DMS79 treated with DMSO at 0.1 percent for 48 hours (cell line): ENCODE data around the gene AFG1L.
"Not testable (repeated sequence)": the region's sequence is repeated elsewhere in the genome, so short reads cannot be mapped to it uniquely, and the experiment has no call there.

Source experiments
- DNase-seq: peaks from one replicate; lab custom pipeline; 2025; lab: John Stamatoyannopoulos, UW

Gene AFG1L

DNA sequence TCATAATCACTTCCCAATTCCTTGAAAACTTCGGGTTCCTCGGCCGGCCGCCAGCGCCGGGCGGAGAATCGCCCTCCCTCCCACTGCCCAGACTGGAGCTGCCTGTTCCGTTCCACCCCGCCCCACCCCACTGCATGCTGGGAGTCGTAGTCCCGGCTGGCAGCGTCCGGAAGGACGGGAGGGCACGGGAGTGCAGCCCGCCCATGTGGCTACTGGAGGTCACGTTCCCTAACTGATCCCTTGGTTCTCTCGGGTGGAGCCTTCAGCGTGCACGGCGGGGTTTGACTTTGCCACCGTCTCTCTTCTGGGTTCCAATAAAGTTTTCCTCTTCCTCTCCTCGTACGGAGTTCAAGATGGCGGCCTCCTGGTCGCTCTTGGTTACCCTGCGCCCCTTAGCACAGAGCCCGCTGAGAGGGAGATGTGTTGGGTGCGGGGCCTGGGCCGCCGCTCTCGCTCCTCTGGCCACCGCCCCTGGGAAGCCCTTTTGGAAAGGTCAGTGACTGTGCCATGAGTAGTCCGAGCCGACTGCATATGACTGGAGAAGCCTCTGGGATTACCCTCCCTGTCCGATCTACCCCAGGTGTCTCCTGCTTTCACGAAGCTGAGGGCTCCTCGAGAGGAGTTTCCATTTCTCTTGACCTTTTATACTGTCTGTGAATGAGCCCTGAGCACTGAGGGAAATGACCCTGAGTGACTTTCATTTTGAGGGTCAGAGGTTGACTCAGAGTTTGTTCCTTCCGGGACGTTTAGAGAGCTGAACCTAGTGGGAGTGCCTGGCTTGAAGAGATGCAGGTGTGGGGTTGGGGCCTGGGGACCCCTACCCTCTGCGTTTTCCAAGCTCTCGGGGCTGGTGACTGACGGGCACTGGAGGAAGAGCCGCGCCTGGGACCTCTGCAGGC is at the start of gene AFG1L:
TSS of gene AFG1L (plus strand) at position 328 of the 899 bp plus-strand sequence. CDS start at position 354, 26 bp downstream.
- DNase-seq = peak; percentile 95

DNA sequence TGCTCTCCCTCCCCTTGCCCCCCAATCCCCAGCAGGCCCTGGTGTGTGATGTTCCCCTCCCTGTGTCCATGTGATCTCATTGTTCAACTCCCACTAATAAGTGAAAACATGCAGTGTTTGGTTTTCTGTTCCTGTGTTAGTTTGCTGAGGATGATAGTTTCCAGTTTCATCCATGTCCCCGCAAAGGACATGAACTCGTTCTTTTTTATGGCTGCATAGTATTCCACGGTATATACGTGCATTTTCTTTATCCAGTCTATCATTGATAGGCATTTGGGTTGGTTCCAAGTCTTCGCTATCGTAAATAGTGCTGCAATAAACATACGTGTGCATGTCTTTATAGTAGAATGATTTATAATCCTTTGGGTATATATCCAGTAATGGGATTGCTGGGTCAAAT is 49.8 kb upstream of the AFG1L start:
- DNase-seq = not testable (repeated sequence)

DNA sequence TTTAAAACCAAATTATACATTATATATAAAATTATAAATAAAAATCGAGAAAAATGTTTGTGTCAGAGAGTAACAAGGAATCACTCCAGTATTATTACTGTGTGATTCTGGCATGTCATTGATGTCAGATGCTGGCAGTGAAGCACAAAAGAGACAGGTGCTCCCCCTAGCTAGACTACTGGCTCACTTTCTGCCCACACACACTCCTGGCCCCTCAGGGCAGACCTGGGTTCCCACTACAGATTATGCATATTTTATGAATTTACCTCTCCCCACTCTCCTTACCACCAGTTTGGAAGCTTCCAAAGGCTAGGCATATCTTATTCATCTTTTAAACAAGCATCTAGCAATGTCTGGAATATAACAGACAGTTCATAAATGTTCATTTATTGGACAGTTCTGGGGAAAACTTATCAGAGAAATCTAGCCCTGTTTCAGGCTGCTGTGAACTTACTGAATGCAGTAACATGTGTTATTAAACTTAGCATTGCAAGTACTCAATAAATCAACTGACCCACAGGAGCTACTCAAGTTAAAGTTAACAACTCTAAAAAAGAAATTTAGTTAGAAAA is 46.8 kb upstream of the AFG1L start:
- no peak for DNase-seq

DNA sequence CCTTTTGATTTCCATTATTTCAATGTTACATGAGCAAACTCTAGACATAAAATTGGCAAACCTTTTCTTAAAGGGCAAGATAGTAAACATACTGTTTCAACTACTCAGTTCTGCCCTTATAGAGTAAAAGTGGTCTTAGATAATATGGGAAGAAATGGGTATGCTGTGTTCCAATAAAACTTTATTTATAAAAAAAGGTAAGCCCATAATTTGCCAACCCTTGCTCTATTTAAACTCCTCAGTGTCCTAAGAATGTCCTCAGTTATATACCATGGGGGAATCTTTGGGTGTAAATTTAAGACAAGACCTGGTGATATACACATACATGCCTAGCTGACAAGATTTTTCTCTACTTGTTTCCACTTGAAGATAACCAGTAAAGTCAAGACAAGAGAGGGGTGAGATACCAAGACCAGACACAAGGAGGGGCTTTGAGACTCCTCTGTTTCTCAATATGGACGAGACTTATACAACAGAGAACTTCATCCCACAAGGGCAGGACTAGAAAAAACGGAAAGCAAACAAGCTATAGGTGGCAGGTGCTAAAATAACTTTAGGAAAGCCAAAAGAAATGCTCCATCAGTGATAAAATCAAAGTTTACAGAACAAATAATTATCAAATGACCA is 44.5 kb upstream of the AFG1L start:
- no peak for DNase-seq

DNA sequence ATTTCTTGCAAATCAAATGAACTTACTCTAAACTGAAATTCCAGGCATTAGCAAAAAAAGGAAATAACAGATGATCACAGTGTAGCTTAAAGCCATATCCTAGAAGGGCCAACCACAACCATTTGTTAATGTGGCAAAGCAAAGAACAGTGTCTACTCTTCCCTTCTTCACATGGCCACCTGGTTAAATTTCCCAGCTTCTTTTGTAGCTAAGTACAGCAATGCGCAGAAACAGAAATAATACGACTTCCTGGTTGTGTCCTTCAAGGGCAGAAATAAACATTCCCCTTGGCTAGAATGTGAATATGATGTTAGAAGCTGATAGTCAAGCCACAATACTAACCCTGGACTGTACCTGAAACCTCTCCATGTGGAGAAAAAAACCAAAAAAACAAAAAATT is 43.6 kb upstream of the AFG1L start:
- DNase-seq = no peak

DNA sequence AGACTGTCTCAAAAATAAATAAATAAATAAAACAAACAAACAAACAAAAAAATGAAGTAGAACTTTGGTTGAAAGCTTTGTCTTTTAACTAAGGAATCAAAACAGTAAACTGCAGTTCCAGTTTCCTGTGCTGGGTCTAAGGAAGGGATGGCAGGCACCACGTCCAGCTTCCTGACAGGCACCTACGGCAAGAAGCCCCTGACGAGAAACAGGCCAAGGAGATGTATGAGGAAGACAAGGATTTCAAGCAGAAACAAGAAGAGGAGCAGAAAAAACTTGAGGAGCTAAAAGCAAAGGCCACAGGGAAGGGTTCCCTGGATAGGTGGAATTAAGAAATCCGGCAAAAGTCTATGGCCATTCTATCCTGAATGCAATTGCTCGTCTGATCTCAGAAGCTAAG is 42.8 kb upstream of the AFG1L start:
- DNase-seq = no peak

DNA sequence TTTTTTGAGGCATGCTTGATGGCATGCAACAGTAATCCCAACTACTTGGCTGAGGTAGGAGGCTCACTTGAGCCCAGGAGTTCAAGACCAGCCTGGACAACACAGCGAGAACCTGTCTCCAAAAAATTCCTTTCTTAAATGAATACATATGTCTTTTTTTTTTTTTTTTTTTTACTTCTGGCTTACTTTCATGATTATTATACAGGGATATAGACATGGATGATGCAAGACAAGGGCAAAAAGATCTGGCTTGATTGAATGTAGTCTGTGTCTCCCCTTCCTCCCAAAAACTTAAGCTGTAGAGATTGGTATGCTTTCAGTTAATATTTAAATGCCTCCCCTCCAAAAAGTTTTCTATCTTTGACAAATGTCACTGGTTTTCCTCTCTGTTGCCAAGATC is 41.6 kb upstream of the AFG1L start:
- no peak for DNase-seq

DNA sequence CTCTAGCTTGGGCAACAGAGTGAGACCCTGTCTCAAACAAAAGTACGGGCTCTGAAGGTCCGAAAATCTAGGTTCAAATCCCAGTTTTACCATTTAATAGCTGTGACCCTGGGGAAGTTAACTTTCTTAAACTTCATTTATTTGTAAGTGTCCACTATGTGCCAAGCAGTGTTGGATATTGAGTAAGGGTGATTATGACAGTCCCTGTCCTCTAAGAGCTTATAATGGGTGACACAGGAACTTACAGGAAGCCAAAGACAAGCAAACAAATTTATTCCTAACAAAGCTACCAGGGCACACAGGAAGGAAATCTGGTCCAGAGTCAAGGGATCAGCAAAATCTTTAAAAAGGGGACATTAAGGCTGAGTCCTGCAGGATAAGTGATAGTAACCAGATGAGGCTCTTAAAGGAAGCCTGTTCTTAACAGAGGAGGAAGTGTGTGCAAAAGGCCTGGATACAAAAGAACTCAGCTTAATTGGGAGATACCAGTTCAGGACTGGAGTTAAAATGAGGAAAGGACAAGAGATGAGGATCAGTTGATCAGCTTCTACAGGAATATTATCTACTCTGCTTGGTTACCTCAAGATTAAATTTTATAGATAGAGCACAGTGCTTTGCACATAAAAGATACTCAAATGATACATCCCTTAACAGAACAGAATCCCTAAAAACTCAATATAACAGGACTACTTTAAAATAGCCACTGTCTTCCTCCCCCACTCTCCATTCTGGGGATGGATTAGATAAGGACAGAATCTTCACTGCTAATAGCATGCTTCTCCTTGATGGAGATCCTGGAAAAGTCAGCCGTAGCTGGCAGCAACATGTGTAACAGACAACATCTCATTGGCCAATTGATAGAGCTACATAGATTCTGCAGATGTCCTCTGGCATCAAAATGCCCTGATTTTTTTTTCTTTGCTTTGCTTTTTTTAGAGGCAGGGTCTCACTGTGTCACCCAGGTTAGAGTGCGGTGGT is 40.1 kb upstream of the AFG1L start:
- no peak for DNase-seq

DNA sequence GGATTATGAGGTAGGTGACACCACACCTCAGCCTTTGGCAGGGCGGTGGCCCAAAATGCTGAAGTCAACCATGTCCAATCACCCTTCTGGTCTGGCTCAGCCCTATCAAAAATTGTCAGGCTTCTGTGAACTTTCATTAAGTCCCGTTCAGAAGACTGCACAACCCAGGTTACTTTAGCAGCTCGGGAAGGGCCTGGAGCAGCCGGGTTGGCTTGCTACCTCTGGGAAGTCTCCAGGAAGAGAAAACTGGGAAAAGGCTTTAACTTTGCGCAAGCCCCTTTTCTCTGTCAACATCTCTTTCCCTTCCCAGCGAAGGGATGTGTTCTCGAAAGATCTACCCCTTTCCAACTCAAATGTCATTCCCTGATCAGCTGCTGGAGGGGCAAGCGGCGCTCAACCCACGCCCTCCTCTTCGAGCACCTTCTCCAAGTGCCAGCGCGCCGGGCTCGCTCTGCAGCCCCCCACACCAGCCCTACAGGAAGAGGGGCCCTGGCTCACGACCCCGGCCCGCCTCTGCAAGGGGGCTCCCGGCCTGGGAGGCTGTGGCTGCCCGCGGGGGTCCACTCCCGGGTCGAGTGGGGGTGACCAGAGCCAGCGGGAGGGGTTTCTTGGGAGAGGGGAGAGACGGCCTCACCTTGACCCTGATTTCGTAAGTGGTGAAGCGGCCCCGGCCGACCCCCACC is 34.6 kb upstream of the AFG1L start:
- peak; percentile 46 for DNase-seq

DNA sequence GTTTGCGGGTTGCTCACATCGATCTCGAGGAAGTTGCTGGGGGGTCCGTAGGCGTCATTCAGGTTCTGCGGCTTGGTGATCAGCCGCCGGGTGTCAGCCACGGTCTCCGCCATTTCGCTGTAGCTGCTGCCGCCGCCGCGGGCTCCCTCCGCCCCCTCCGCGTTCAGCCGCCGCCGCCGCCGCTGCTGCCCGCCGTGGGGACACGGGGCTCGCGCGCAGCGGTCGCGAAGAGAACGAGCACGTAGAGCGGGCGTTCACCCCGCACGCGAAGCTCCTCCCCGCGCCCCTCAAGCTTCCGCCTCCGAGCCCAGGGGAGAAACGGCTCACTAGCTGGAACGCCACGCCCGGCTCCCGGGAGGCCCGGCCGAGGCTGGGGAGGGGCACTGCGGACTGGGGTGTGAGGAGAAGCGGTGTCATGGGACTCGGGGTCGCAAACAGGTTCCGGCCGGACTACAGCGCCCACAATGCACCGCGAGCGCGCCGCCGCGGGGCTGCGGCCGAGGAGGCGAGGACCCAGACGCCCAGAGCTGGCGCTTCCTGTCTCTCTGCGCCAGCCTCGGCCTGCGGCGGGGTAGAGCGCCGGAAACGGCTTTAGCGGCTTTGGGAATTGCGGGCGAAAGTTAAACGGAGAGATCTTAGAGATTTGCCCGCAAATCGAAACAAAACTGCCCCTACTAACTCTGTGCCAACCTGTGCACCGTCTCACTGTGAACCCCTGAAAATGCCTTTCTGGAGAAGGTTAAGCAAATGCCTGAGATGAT is 33.9 kb upstream of the AFG1L start, which contains the start of gene SNX3:
TSS of gene SNX3 (minus strand) at position 232 of the 761 bp plus-strand sequence. CDS start at position 113, 119 bp downstream.
- DNase-seq = peak; percentile 89

DNA sequence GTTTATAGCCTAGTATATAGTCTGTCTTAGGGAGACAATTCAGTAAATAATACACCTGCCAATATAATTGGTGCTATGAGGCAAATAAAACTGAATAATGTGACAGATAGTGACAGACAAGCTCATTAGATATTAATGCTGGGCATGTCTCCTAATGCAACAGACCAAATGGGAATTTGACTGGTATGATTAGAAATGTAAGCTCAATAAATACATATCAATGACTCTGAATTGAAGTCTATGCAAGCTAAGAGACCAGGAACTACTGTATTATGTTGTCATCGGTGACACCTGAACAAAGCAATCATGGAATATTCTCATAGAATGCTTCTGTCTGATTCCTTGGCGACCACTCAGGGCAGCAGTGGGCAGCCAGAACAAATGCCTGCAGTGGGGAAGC is 31.5 kb upstream of the AFG1L start:
- no peak for DNase-seq

DNA sequence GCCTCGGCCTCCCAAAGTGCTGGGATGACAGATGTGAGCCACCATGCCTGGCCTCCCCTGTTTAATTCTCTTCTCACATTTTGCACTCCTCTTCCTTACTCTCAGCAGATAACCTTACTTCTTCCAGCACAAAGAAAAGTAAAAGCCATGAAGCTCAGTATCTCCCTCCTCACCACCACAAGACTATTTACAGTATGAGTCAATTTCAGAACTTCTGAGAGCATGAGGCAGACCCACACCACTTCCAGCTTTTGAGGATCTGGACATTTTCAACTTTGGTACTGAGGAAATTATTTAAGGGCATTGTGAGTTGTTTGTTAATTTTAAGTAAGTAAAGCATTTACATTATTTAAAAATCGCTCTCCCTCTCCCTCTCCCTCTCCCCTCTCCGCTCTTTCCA is 26.0 kb upstream of the AFG1L start:
- DNase-seq = no peak

DNA sequence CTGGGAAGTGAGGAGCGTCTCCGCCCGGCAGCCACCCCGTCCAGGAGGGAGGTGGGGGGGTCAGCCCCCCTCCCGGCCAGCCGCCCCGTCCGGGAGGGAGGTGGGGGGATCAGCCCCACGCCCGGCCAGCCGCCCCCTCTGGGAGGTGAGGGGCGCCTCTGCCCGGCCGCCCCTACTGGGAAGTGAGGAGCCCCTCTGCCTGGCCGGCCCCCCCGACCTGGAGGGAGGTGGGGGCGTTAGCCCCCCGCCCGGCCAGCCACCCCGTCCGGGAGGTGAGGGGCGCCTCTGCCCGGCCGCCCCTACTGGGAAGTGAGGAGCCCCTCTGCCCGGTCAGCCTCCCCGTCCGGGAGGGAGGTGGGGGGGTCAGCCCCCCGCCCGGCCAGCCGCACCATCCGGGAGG is 24.9 kb upstream of the AFG1L start:
- not testable (repeated sequence) for DNase-seq

DNA sequence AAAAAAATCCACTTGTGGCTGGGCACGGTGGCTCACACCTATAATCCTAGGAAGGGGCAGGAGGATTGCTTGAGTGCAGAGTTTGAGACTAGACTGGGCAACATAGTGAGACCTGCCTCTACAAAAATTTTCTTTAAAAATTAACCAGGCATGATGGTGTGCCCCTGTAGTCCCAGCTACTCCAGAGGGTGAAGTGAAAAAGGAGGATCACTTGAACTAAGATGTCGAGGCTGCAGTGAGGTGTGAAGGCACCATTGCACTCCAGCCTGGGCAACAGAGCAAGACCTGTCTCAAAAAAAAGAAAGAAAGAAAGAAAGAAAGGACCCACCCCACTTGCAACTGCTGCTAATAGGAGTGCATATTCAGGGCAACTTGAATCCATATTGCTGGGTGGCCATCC is 20.3 kb upstream of the AFG1L start:
- DNase-seq = no peak

DNA sequence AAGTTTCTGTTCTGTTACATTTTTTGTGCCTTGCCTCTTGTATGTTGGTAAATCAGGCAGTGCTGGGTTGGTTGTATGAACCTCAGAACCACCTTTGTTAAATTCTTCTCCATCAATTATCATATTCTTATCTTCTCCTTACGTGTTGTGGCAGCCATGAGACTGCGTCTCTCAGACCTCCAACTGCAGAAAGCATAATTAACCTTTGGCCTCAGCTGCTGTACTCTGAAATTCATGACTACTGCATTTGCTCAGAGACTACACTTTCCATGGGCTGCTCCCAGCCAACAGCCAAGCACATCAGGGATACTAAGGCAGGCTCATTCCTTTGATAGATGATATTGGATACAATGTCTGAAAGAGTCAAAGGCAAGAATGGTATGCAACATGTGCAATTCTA is 18.9 kb upstream of the AFG1L start:
- DNase-seq = no peak

DNA sequence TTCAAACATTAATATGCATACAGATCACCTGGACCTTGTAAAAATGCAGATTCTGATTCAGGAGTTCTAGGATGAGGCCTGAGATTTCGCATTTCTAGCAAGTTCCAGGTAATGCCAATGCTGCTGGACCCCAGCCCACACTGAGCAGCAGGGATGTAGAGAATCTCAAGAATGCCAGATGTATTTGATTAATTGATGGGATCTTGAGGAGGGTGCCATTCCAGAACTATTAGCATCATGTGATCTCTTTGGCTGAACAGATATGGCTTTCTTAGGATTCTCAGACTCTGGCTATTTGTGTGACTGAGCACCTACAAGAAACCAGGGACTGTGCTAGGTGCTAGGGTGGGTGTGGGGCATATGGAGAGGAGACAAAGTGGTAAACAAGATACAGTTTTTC is 17.6 kb upstream of the AFG1L start:
- DNase-seq = no peak

DNA sequence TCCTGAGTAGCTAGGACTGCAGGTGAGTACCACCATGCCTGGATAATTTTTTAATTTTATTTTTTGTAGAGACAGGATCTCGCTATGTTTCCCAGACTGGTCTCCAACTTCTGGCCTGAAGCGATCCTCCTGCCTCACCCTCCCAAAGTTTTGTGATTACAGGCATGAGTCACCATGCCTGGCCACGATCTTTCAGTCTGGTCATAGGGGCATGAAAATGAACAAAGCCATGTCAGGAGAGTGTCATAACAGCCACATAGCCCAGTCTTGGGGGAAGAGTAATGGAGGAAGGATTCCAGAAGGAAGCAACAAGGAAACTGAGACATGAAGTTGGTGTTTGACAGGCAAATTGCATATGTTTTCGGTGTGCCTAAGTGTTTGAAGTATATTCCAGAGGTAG is 17.0 kb upstream of the AFG1L start:
- DNase-seq = no peak

DNA sequence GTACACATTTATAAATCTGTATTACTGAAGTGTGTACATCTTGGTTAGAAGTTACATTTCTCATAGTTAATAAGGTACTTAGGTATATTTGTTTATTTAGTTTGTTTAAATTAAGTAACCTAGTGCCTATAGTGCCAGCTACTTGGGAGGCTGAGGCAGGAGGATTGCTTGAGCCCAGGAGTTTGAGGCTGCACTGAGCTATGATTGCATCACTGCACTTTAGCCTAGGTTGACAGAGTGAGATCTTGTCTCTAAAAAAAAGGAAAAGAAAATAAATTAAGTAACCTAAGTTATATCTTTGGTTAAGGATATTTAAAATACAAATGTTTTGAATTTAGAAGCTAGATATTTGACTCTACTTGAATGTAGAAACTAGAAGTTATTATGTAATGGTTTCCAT is 9.5 kb upstream of the AFG1L start:
- DNase-seq = no peak

DNA sequence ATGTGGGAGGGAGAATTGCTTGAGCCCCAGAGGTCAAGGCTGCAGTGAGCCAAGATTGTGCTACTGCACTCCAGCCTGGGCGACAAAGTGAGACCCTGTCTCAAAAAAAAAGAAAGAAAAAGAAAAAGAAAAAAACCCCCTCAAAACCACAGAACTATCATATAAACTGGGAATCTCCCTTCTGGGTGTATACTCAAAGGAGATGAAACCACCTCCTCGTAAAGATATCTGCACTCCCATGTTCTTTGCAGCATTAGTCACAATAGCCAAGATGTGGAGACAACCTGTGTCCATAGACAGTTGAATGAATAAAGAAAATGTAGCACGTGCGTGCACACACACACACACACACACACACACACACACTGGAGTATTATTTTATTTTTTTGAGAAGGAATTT is 8.5 kb upstream of the AFG1L start:
- no peak for DNase-seq

DNA sequence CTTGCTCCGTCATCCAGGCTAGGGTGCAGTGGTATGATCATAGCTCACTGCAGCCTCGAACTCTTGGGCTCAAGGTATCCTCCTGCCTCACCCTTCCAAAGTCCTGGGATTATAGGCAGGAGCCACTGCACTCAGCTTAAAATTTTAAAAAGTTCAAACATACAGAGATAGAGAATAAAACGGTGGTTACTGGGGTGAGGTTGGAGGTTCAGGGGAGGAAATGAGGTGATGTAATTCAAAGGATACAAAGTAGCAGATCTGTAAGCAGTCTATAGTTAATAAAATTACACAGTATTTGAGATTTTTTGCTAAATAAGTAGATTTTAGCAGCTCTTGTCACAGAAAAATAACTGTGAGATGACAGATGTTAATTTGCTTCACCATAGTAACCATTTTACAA is 7.5 kb upstream of the AFG1L start:
- no peak for DNase-seq

DNA sequence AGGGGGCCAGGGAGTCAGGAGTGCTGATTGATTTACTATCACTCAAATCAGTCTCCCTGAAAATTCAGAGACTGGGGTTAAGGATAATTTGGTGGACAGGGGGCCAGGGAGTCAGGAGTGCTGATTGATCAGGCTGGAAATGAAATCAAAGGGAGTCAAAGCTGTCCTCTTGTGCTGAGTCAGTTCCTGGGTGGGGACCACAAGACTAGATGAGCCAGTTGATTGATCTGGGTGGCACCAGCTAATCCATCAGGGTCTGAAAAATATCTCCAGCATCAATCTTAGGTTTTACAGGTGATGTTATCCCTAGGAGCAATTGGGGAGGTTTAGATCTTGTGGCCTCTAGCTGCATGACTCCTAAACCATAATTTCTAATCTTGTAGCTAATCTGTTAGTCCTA is 6.1 kb upstream of the AFG1L start:
- no peak for DNase-seq
